HEK293T (cell line): ENCODE measurements around the gene FBXO10.
"Not testable (repeated sequence)": the region's sequence is repeated elsewhere in the genome, so short reads cannot be mapped to it uniquely, and the experiment has no call there.

Source experiments
- ARNT ChIP-seq: fragments of 450-650 bp; IDR thresholded peaks from 2 replicates; pipeline ENCODE4 v1.6.1; 2017; ENCODE audit warnings: mild to moderate bottlenecking
- BHLHE40 ChIP-seq: fragments of 450-650 bp; IDR thresholded peaks from 2 replicates; pipeline ENCODE4 v1.6.1; 2016; ENCODE audit warnings: mild to moderate bottlenecking, moderate library complexity, borderline replicate concordance
- CTBP1 ChIP-seq: fragments of 450-650 bp; IDR thresholded peaks from 2 replicates; pipeline ENCODE4 v1.6.1; 2016; ENCODE audit warnings: borderline replicate concordance
- ELF4 ChIP-seq: fragments of 450-650 bp; IDR thresholded peaks from 2 replicates; pipeline ENCODE4 v1.6.1; 2017; ENCODE audit warnings: antibody characterized with exemption
- FOXK2 ChIP-seq: fragments of 450-650 bp; IDR thresholded peaks from 2 replicates; pipeline ENCODE4 v1.6.1; 2016; ENCODE audit warnings: mild to moderate bottlenecking
- FOXM1 ChIP-seq: fragments of 450-650 bp; IDR thresholded peaks from 2 replicates; pipeline ENCODE4 v1.6.1; 2017; ENCODE audit warnings: mild to moderate bottlenecking, borderline replicate concordance
- L3MBTL2 ChIP-seq: fragments of 450-650 bp; conservative IDR thresholded peaks from 2 replicates; pipeline ENCODE4 v1.6.1; 2016; ENCODE audit warnings: mild to moderate bottlenecking
- LEF1 ChIP-seq: fragments of 450-650 bp; IDR thresholded peaks from 2 replicates; pipeline ENCODE4 v1.6.1; 2017; ENCODE audit warnings: mild to moderate bottlenecking, borderline replicate concordance
- NFRKB ChIP-seq: fragments of 450-650 bp; IDR thresholded peaks from 2 replicates; pipeline ENCODE4 v1.6.1; 2016; ENCODE audit warnings: mild to moderate bottlenecking, moderate library complexity
- PKNOX1 ChIP-seq: fragments of 450-650 bp; IDR thresholded peaks from 2 replicates; pipeline ENCODE4 v1.6.1; 2016
- SP1 ChIP-seq: fragments of 450-650 bp; IDR thresholded peaks from 2 replicates; pipeline ENCODE4 v1.6.1; 2017
- SUZ12 ChIP-seq: fragments of 450-650 bp; IDR thresholded peaks from 2 replicates; pipeline ENCODE4 v1.6.1; 2016; ENCODE audit warnings: mild to moderate bottlenecking
- TARDBP ChIP-seq: fragments of 450-650 bp; IDR thresholded peaks from 2 replicates; pipeline ENCODE4 v1.6.1; 2016

- peak; percentile 38; the same call in 1 of the 2 replicates for TF ChIP-seq L3MBTL2
- not testable (repeated sequence) for TF ChIP-seq FOXM1, ARNT, CTBP1, PKNOX1, TARDBP, SUZ12, SP1, ELF4, NFRKB, FOXK2, LEF1, BHLHE40
Measured at GRCh38 chr9:37467530-37467929, 108.7 kb downstream of the FBXO10 start.
